ENCODE measurements around the gene RMND5B.
"Not testable (repeated sequence)": the region's sequence is repeated elsewhere in the genome, so short reads cannot be mapped to it uniquely, and the experiment has no call there.

Gene RMND5B

DNA sequence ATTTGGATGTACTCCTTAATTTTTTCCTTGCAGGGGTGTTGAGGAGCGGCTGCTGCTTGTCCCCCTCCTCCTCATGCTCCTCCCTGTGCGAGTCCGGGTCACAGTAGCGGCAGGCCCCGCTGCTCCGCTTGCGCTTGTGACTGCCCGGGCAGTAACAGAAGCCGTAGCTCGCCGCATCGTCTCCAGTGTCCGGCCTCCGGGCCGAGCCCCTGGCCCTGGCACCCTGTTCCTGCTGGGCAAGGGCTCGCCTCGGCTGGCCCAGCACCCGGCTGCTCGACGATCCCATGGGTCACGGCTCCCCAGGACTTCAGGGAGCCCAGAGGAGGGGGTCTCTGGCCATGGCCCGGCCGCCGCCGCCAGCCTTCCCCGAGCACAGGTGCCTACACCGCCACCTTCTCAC lies 56.2 kb downstream of the RMND5B start, which contains the start of gene GMCL2:
TSS of gene GMCL2 (minus strand) at position 358 of the 400 bp plus-strand sequence. CDS start at position 286, 72 bp downstream.
- peaks cover 8% of the 10 kb centered on the region for H3K27me3 ChIP-seq (ENCODE audit: control insufficient read depth, insufficient read depth, low read length)
- no peak within 1 kb of the TSS for H3K9ac ChIP-seq (ENCODE audit: low read depth, low read length)
- H3K4me1 ChIP-seq (ENCODE audit: control insufficient read depth, insufficient read depth, low read length), result no peaks in the 10 kb centered on the region
- H3K4me3 ChIP-seq (ENCODE audit: low read depth, low read length), result peak within 1 kb of the TSS; percentile 22
- H3K36me3 ChIP-seq (ENCODE audit: control insufficient read depth, insufficient read depth, low read length), result no peaks in the 10 kb centered on the region
- no peaks in the 10 kb centered on the region for H3K9me3 ChIP-seq (ENCODE audit: control insufficient read depth, insufficient read depth, low read length)

DNA sequence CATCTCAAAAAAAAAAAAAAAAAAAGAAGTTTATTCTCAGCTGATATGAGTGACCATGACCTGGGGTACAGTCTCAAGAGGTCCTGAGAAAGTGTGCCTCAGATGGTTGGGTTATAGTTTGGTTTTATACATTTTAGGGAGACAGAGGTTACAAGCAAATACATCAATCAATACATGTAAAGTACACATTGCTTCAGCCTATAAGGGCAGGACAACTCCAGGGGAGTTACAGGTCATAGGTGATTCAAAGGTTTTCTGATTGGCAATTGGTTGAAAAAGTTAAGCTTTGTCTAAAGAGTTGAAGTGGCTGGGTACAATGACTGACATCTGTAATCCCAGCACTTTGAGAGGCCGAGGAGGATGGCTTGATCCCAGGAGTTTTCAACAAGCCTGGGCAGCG lies 58.6 kb downstream of the RMND5B start:
- peaks cover 2% of the 10 kb centered on the region for H3K4me1 ChIP-seq (ENCODE audit: control insufficient read depth, insufficient read depth, low read length)
- H3K9ac ChIP-seq (ENCODE audit: low read depth, low read length), result no peak overlapping the region
- H3K36me3 ChIP-seq (ENCODE audit: control insufficient read depth, insufficient read depth, low read length), result no peaks in the 10 kb centered on the region
- H3K9me3 ChIP-seq (ENCODE audit: control insufficient read depth, insufficient read depth, low read length), result peaks cover 3% of the 10 kb centered on the region
- H3K27me3 ChIP-seq (ENCODE audit: control insufficient read depth, insufficient read depth, low read length), result peaks cover 8% of the 10 kb centered on the region
- H3K4me3 ChIP-seq (ENCODE audit: low read depth, low read length), result no peak overlapping the region

GRCh38 chr5:178191661-178192060 lies 60.8 kb downstream of the RMND5B start:
- Histone ChIP-seq H3K4me3 (ENCODE audit: low read depth, low read length) (no peak overlapping the region), H3K4me1 (ENCODE audit: control insufficient read depth, insufficient read depth, low read length) (peaks cover 3% of the 10 kb centered on the region), H3K9me3 (ENCODE audit: control insufficient read depth, insufficient read depth, low read length) (peaks cover 3% of the 10 kb centered on the region), H3K9ac (ENCODE audit: low read depth, low read length) (no peak overlapping the region), H3K27me3 (ENCODE audit: control insufficient read depth, insufficient read depth, low read length) (peaks cover under 1% of the 10 kb centered on the region), H3K36me3 (ENCODE audit: control insufficient read depth, insufficient read depth, low read length) (no peaks in the 10 kb centered on the region)

- no peak overlapping the region for H3K9ac ChIP-seq (ENCODE audit: low read depth, low read length)
- H3K9me3 ChIP-seq (ENCODE audit: control insufficient read depth, insufficient read depth, low read length), result peaks cover 3% of the 10 kb centered on the region
- H3K4me3 ChIP-seq (ENCODE audit: low read depth, low read length), result no peak overlapping the region
- no peaks in the 10 kb centered on the region for H3K27me3 ChIP-seq (ENCODE audit: control insufficient read depth, insufficient read depth, low read length)
- no peaks in the 10 kb centered on the region for H3K36me3 ChIP-seq (ENCODE audit: control insufficient read depth, insufficient read depth, low read length)
- peaks cover 3% of the 10 kb centered on the region for H3K4me1 ChIP-seq (ENCODE audit: control insufficient read depth, insufficient read depth, low read length)
Measured at GRCh38 chr5:178192244-178192643, 61.4 kb downstream of the RMND5B start.

- H3K9ac ChIP-seq (ENCODE audit: low read depth, low read length), result no peak overlapping the region
- H3K4me1 ChIP-seq (ENCODE audit: control insufficient read depth, insufficient read depth, low read length), result peaks cover 3% of the 10 kb centered on the region
- no peak overlapping the region for H3K4me3 ChIP-seq (ENCODE audit: low read depth, low read length)
- H3K27me3 ChIP-seq (ENCODE audit: control insufficient read depth, insufficient read depth, low read length), result no peaks in the 10 kb centered on the region
- H3K36me3 ChIP-seq (ENCODE audit: control insufficient read depth, insufficient read depth, low read length), result no peaks in the 10 kb centered on the region
- peaks cover 3% of the 10 kb centered on the region for H3K9me3 ChIP-seq (ENCODE audit: control insufficient read depth, insufficient read depth, low read length)
Measured at GRCh38 chr5:178192787-178193186, 62.0 kb downstream of the RMND5B start.

GRCh38 chr5:178193251-178193809 lies 62.5 kb downstream of the RMND5B start:
- H3K27me3 ChIP-seq (ENCODE audit: control insufficient read depth, insufficient read depth, low read length), result no peaks in the 10 kb centered on the region
- no peak overlapping the region for H3K9ac ChIP-seq (ENCODE audit: low read depth, low read length)
- peaks cover 3% of the 10 kb centered on the region for H3K4me1 ChIP-seq (ENCODE audit: control insufficient read depth, insufficient read depth, low read length)
- peaks cover 3% of the 10 kb centered on the region for H3K9me3 ChIP-seq (ENCODE audit: control insufficient read depth, insufficient read depth, low read length)
- no peak overlapping the region for H3K4me3 ChIP-seq (ENCODE audit: low read depth, low read length)
- no peaks in the 10 kb centered on the region for H3K36me3 ChIP-seq (ENCODE audit: control insufficient read depth, insufficient read depth, low read length)

DNA sequence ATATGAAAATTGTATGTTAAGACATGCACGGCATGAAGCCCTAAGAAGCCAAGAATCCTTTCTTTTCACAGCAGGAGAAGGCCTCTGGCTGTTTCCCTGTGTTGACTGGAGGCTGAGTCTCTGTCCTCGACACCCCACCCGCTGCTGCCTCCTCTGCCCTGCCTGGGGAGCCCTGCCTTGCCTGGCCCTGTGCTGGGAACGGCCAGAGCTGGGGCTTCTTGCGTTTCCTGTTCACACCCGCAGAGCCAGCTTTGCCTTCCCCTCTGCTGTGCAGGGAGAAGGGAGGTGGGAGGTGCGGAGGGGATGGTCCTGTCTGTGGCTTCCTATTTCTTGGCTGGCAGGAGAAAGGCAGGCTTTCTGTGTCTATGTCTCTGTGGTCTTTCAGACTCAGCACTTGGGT lies 63.2 kb downstream of the RMND5B start:
- H3K4me1 ChIP-seq (ENCODE audit: control insufficient read depth, insufficient read depth, low read length), result peaks cover 3% of the 10 kb centered on the region
- H3K36me3 ChIP-seq (ENCODE audit: control insufficient read depth, insufficient read depth, low read length), result no peaks in the 10 kb centered on the region
- H3K27me3 ChIP-seq (ENCODE audit: control insufficient read depth, insufficient read depth, low read length), result no peaks in the 10 kb centered on the region
- H3K4me3 ChIP-seq (ENCODE audit: low read depth, low read length), result no peak overlapping the region
- peaks cover 3% of the 10 kb centered on the region for H3K9me3 ChIP-seq (ENCODE audit: control insufficient read depth, insufficient read depth, low read length)
- no peak overlapping the region for H3K9ac ChIP-seq (ENCODE audit: low read depth, low read length)

DNA sequence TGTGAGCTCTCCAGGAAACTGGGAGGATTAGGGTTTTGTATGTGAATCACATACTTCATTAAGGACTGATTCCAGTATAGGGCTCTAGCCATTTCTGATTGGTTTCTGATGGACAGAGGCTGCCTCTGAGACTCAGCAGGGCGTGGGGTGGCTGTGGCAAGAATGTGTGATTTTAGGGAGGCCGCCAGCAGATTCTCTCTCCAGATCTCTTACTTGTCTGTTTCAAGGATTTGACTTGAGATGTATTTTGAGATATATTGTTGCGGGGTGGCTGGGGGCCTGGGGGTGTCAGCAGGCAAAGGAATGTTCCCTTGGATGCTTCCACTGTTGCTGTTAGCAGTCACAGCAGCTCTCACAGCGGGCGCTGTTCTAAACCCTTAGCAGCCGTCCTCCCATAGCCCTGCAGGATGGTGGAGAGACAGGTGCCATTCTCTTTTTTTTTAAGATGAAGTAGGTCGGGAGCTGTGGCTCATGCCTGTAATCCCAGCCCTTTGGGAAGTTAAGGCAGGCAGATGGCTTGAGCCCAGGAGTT lies 65.5 kb downstream of the RMND5B start:
- Histone ChIP-seq H3K36me3 (ENCODE audit: control insufficient read depth, insufficient read depth, low read length) (no peaks in the 10 kb centered on the region), H3K9me3 (ENCODE audit: control insufficient read depth, insufficient read depth, low read length) (peaks cover 3% of the 10 kb centered on the region), H3K4me1 (ENCODE audit: control insufficient read depth, insufficient read depth, low read length) (peaks cover 3% of the 10 kb centered on the region), H3K27me3 (ENCODE audit: control insufficient read depth, insufficient read depth, low read length) (peaks cover under 1% of the 10 kb centered on the region), H3K9ac (ENCODE audit: low read depth, low read length) (no peak overlapping the region), H3K4me3 (ENCODE audit: low read depth, low read length) (no peak overlapping the region)

- Histone ChIP-seq H3K9ac (ENCODE audit: low read depth, low read length) (no peak overlapping the region), H3K4me1 (ENCODE audit: control insufficient read depth, insufficient read depth, low read length) (peaks cover 3% of the 10 kb centered on the region), H3K27me3 (ENCODE audit: control insufficient read depth, insufficient read depth, low read length) (peaks cover 7% of the 10 kb centered on the region), H3K36me3 (ENCODE audit: control insufficient read depth, insufficient read depth, low read length) (no peaks in the 10 kb centered on the region), H3K9me3 (ENCODE audit: control insufficient read depth, insufficient read depth, low read length) (peaks cover 3% of the 10 kb centered on the region), H3K4me3 (ENCODE audit: low read depth, low read length) (no peak overlapping the region)
Measured at GRCh38 chr5:178196986-178197385, 66.2 kb downstream of the RMND5B start.

DNA sequence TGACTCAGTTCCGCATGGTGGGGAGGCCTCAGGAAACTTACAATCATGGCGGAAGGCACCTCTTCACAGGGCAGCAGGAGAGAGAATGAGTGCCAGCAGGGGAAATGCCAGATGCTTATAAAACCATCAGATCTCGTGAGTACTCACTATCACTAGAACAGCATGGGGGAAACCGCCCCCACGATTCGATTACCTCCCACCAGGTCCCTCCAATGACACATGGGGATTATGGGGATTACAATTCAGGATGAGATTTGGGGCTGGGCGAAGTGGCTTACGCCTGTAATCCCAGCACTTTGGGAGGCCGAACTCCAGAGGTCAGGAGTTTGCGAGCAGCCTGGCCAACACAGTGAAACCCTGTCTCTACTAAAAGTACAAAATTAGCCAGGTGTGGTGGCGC lies 67.3 kb downstream of the RMND5B start:
- H3K36me3 ChIP-seq (ENCODE audit: control insufficient read depth, insufficient read depth, low read length); H3K27me3 ChIP-seq (ENCODE audit: control insufficient read depth, insufficient read depth, low read length); H3K4me1 ChIP-seq (ENCODE audit: control insufficient read depth, insufficient read depth, low read length); H3K4me3 ChIP-seq (ENCODE audit: low read depth, low read length); H3K9ac ChIP-seq (ENCODE audit: low read depth, low read length); H3K9me3 ChIP-seq (ENCODE audit: control insufficient read depth, insufficient read depth, low read length): not testable (repeated sequence)

DNA sequence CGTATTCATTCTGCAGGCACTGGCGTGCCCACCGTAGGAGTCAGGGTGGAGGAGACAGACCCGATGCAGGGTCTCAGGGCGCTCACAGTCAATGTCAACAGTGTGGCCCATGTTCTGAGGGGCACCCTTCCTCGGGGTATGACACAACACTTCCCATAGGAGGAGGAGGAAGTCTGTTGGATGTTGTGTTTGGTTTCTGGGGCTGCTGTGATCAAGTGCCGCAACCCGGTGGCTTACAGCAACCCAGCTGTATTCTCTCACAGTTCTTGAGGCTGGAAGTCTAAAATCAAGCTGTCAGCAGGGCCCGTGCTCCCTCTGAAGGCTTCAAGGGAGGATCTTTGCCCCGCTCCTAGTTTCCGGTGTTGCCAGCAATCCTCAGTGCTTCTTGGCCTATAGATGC lies 67.9 kb downstream of the RMND5B start:
- peaks cover 9% of the 10 kb centered on the region for H3K27me3 ChIP-seq (ENCODE audit: control insufficient read depth, insufficient read depth, low read length)
- H3K9ac ChIP-seq (ENCODE audit: low read depth, low read length), result no peak overlapping the region
- no peaks in the 10 kb centered on the region for H3K36me3 ChIP-seq (ENCODE audit: control insufficient read depth, insufficient read depth, low read length)
- peaks cover 3% of the 10 kb centered on the region for H3K4me1 ChIP-seq (ENCODE audit: control insufficient read depth, insufficient read depth, low read length)
- H3K4me3 ChIP-seq (ENCODE audit: low read depth, low read length), result no peak overlapping the region
- H3K9me3 ChIP-seq (ENCODE audit: control insufficient read depth, insufficient read depth, low read length), result no peaks in the 10 kb centered on the region

DNA sequence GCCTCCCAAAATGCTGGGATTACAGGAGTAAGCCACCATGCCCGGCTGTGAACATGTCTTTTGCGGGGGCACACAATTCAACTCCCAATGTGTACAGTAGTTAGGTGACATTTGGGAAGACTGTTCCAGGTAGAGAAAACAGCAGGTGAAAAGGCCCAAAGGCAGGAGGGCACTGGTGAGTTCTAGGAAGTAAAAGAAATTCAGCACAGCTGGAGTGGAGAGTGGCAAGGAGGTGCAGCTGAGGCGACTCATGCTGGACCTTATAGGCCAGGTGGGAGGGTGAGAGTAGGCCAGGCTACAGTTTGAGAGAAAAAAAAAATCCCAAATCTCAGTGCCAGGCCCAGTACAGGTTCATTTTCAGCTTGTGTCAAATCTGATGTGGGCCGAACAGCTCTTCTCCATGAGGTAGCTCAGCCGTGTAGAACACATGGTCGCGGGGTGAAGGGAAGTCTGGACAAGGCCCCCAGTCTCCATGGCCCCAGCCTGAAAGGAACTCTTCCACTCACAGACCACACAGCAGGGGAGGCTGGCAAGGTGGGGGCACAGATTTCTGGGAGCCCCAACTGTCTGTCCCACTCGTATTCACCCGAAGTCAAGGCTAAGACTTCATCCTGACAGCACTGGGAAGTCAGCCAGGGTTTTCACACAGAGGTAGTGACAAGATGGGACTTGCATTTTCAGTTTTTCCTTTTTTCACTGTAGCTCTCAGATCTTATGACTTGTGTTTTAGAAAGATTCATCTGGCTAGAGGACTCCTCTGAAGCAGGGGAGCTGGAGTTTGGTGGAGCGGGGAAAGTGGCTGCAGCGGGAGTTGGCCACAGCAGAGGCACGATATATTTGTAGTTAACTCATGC lies 69.0 kb downstream of the RMND5B start:
- Histone ChIP-seq H3K9ac (ENCODE audit: low read depth, low read length) (no peak overlapping the region), H3K9me3 (ENCODE audit: control insufficient read depth, insufficient read depth, low read length) (no peaks in the 10 kb centered on the region), H3K4me3 (ENCODE audit: low read depth, low read length) (no peak overlapping the region), H3K4me1 (ENCODE audit: control insufficient read depth, insufficient read depth, low read length) (no peaks in the 10 kb centered on the region), H3K36me3 (ENCODE audit: control insufficient read depth, insufficient read depth, low read length) (no peaks in the 10 kb centered on the region), H3K27me3 (ENCODE audit: control insufficient read depth, insufficient read depth, low read length) (peaks cover 9% of the 10 kb centered on the region)

Data from iPS-15b (cell line).